ENCODE results near the gene TP53INP2. TPM values are rescaled to one million over a fixed set of nuclear protein-coding genes. Genes with fewer than 3 reads are reported as not detected.
A peak's percentile ranks its signal among the peaks of the same experiment; 100 is the strongest.

The TP53INP2 gene
- total RNA-seq, 1 donor from 2014 or later: 2.7 TPM

DNA sequence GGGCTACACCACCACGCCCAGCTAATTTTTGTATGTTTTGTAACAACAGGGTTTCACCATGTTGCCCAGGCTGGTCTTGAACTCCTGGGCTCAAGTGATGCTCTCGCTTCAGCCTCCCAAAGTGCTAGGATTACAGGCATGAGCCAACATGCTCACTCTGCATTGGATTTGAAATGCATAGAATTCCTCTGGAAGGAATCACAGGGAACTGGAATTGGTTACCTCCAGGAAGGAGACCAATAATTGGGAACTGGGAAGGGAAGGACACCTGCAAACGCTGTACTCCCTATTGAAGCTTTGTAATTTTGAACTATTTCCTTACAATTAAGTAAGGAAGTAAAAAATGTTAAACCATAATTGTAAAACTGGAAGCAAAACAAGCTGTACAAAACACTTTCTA is 12.3 kb upstream of the TP53INP2 start:
- no peaks in the 10 kb centered on the region for H3K4me1 Mint-ChIP-seq
- no peak overlapping the region for H3K27ac Mint-ChIP-seq
- intact Hi-C loops (cut with micrococcal nuclease): no loop called here
- H3K9me3 Mint-ChIP-seq: no peaks in the 10 kb centered on the region
- H3K27me3 Mint-ChIP-seq: peaks cover 8% of the 10 kb centered on the region
- no peaks in the 10 kb centered on the region for H3K36me3 Mint-ChIP-seq (ENCODE audit: low read depth)
- DNase-seq: no peak
- H3K4me3 Mint-ChIP-seq: no peak overlapping the region

DNA sequence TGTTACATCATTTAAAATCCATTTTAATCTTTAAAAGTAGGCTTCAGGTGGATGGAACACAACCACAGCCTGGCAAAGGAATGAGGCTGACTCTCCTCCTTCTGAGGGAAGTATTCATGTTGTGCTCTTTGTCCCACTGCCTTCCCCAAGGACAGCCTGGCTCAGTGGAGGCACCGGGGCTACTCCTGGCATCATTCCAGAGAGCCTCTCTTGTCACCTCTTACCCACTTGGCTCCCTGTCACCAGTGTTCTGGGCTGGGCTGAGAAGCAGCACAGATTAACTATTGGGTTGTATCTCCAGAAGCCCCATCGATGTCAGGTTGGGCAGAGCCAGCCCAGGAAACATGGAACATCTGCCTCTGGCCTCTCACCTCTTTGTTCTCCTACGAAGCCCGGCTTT is 10.7 kb upstream of the TP53INP2 start:
- intact Hi-C loops (cut with micrococcal nuclease): no loop called here
- no peak overlapping the region for H3K27ac Mint-ChIP-seq
- H3K4me3 Mint-ChIP-seq: no peak overlapping the region
- H3K36me3 Mint-ChIP-seq (ENCODE audit: low read depth): no peaks in the 10 kb centered on the region
- no peaks in the 10 kb centered on the region for H3K4me1 Mint-ChIP-seq
- no peak for DNase-seq
- H3K27me3 Mint-ChIP-seq: peaks cover 13% of the 10 kb centered on the region
- no peaks in the 10 kb centered on the region for H3K9me3 Mint-ChIP-seq

DNA sequence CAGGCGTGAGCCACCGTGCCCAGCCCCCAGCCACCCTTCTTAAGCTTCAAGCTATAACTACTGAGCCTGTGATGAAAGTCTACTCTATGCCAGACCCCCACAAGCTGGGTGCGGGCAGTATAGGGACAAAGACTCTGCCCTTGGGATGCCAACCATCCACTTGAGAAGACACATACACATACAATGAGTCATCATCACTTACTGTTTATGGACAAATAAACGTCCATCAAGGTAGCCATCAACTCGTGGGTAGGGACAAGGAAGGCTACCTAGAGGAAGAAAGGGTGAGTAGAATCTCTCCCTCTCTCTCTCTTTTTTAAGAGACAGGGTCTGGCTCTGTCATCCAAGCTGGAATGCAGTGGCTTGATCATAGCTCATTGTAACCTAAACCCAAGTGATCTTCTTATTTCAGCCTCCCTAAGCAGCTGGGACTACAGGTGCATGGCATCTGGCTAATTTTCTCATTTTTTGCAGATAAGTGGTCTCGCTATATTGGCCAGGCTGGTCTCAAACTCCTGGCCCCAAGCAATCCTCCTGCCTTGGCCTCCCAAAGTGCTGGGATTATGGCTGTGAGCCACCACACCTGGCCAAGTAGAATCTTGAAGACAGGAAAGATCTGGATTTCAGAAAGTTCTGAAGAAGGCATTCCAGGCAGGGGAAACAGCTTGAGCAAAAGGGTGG is 2.6 kb upstream of the TP53INP2 start:
- H3K4me3 Mint-ChIP-seq: peak overlapping the region; percentile 0
- peaks cover 22% of the 10 kb centered on the region for H3K4me1 Mint-ChIP-seq
- no peaks in the 10 kb centered on the region for H3K9me3 Mint-ChIP-seq
- H3K36me3 Mint-ChIP-seq (ENCODE audit: low read depth): no peaks in the 10 kb centered on the region
- H3K27me3 Mint-ChIP-seq: peaks cover 23% of the 10 kb centered on the region
- DNase-seq: no peak
- H3K27ac Mint-ChIP-seq: no peak overlapping the region
- intact Hi-C loops (cut with micrococcal nuclease): no loop called here

- H3K4me1 Mint-ChIP-seq: peaks cover 25% of the 10 kb centered on the region
- no peak for DNase-seq
- H3K27me3 Mint-ChIP-seq: peaks cover 18% of the 10 kb centered on the region
- H3K9me3 Mint-ChIP-seq: no peaks in the 10 kb centered on the region
- H3K4me3 Mint-ChIP-seq: peak overlapping the region; percentile 88
- no peaks in the 10 kb centered on the region for H3K36me3 Mint-ChIP-seq (ENCODE audit: low read depth)
- intact Hi-C loops (cut with micrococcal nuclease): no loop called here
- H3K27ac Mint-ChIP-seq: no peak overlapping the region
Observed at GRCh38 chr20:34703061-34703423, 1.1 kb upstream of the TP53INP2 start.

DNA sequence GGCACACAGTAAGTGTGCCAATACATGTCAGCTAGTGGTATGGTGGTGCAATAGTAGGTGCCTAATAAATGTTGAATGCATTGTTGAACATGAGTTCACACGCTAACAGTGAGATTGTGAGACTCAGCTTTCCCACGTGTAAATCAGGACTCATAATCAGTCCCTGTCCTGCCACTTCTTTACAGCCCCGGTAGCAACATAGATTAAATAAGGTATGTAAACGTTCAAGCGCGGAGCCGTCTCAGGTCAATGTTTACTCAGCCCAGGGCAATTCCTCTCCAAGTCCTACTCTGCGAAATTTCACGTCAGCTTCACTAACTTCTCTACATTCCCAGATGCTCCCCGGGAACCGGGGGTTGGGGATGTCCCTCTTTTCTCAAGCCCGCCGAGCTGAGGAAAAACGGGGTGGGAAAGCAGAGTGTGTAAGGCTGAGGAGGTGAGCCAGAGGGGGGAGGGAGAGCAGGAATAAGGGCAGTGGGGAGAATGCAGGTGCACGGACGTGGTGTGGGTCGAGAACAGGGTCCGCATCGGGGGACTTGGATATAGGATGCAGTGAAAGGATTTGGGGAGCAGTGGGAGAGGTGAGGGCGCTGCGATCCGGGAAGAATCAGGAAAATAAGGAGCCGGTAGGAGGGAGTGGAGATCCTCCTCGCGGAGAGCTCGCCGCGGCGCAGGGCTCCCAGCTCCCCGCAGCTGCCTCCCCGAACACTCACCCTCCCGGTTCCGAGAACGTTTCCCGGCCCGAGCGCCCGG is 544 bp upstream of the TP53INP2 start:
- H3K4me1 Mint-ChIP-seq: peaks cover 28% of the 10 kb centered on the region
- intact Hi-C loops (cut with micrococcal nuclease): loop anchor here (1.0 to 2.0 kb wide), 3 partner anchors 15 to 145 kb away; partner anchors contain the start of gene MAP1LC3A
- H3K4me3 Mint-ChIP-seq: peak overlapping the region; percentile 88
- peaks cover 18% of the 10 kb centered on the region for H3K27me3 Mint-ChIP-seq
- no peaks in the 10 kb centered on the region for H3K36me3 Mint-ChIP-seq (ENCODE audit: low read depth)
- H3K9me3 Mint-ChIP-seq: no peaks in the 10 kb centered on the region
- DNase-seq: peak; percentile 71
- peak overlapping the region; percentile 75 for H3K27ac Mint-ChIP-seq

DNA sequence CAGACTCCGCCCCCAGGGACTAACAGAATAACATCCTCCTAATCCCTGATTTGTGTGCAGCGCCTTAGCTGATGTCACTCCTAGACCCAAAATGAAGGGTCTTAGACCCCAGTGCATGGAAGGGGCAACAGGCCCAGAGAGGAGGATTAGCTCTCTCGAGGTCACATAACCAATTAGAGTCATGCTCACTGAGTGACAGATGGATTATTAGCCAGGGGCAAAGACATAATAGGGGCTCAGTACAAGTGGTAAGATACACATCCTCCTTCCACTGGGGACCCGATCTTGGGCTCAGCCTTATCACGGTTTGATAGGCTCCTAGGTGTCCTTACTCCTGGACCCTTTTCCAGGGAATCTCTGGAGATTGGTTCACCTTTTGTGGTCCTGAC is 858 bp downstream of the TP53INP2 start:
- intact Hi-C loops (cut with micrococcal nuclease): loop anchor here (2.0 to 5.0 kb wide), 4 partner anchors 14 to 146 kb away; partner anchors contain the start of gene MAP1LC3A
- H3K27ac Mint-ChIP-seq: peak overlapping the region; percentile 90
- peaks cover 16% of the 10 kb centered on the region for H3K27me3 Mint-ChIP-seq
- peaks cover 29% of the 10 kb centered on the region for H3K4me1 Mint-ChIP-seq
- no peaks in the 10 kb centered on the region for H3K36me3 Mint-ChIP-seq (ENCODE audit: low read depth)
- peak overlapping the region; percentile 88 for H3K4me3 Mint-ChIP-seq
- H3K9me3 Mint-ChIP-seq: no peaks in the 10 kb centered on the region
- peak; percentile 62 for DNase-seq

DNA sequence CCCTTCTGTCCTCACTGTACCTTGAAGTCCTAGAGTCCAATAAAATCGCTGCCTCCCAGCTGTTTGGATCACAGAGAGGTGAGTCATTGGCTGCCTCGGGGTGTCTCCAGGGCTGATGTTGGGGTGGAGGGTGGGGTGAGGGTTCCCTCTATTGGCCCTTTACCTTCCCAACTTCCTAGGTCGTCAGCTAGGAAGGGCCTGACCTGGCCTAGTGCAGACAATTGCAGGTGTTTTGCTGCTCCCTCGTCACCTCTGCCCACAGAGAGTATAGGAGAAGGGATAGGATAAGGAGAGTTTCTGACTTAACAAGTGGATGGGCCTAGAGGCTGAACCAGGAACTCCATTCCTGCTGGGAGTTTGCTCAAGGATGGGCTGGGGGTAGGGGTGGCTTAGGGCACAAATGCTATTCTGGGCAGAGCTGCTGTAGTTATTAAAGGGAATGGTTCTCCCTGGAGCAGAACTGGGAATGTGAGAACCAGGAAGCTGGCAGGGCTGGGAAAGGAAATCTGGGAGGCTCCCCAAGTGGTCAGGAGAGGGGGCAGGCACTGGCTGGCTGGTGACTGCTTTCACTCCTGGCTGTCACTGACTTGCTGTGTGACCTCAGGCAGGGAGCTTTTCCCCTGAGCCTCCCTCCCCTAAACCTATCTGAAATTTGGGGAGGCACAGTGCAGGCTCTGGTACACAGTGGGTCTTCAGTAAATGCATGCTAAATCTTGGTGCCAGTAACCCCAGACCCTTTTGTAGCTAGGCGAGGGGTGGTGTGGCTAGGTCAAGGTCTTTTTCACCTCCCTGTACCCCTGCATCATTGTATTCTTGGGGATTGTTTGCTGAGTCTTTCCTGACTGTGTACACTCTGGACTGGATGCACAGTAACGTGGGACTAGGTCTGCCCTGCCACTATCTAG is 1.5 kb downstream of the TP53INP2 start:
- Mint-ChIP-seq H3K9me3 (no peaks in the 10 kb centered on the region), H3K4me1 (peaks cover 34% of the 10 kb centered on the region), H3K27ac (no peak overlapping the region), H3K27me3 (peaks cover 21% of the 10 kb centered on the region), H3K36me3 (ENCODE audit: low read depth) (no peaks in the 10 kb centered on the region), H3K4me3 (peak overlapping the region; percentile 88)
- intact Hi-C loops (cut with micrococcal nuclease): loop anchor here (2.0 to 5.0 kb wide), 4 partner anchors 13 to 147 kb away; partner anchors contain the start of gene MAP1LC3A
- DNase-seq: no peak

GRCh38 chr20:34706302-34706875 is 2.2 kb downstream of the TP53INP2 start:
- H3K27me3 Mint-ChIP-seq: peaks cover 23% of the 10 kb centered on the region
- H3K36me3 Mint-ChIP-seq (ENCODE audit: low read depth): no peaks in the 10 kb centered on the region
- no peak overlapping the region for H3K4me3 Mint-ChIP-seq
- intact Hi-C loops (cut with micrococcal nuclease): loop anchor here (5.0 kb wide), 2 partner anchors 61 to 124 kb away; no protein-coding TSS in a partner anchor
- peak overlapping the region; percentile 7 for H3K27ac Mint-ChIP-seq
- no peak for DNase-seq
- H3K4me1 Mint-ChIP-seq: peaks cover 36% of the 10 kb centered on the region
- H3K9me3 Mint-ChIP-seq: no peaks in the 10 kb centered on the region

- intact Hi-C loops (cut with micrococcal nuclease): loop anchor here (5.0 kb wide), 2 partner anchors 60 to 125 kb away; no protein-coding TSS in a partner anchor
- H3K27me3 Mint-ChIP-seq: peaks cover 18% of the 10 kb centered on the region
- H3K4me1 Mint-ChIP-seq: peaks cover 36% of the 10 kb centered on the region
- H3K27ac Mint-ChIP-seq: no peak overlapping the region
- H3K9me3 Mint-ChIP-seq: no peaks in the 10 kb centered on the region
- DNase-seq: no peak
- H3K4me3 Mint-ChIP-seq: no peak overlapping the region
- peaks cover 2% of the 10 kb centered on the region for H3K36me3 Mint-ChIP-seq (ENCODE audit: low read depth)
Observed at GRCh38 chr20:34706912-34707784, 3.0 kb downstream of the TP53INP2 start.

- intact Hi-C loops (cut with micrococcal nuclease): loop anchor here (1.0 to 5.0 kb wide), 7 partner anchors 11 to 406 kb away; partner anchors contain the start of genes AHCY, DYNLRB1 and PIGU
- peak overlapping the region; percentile 89 for H3K4me3 Mint-ChIP-seq
- H3K36me3 Mint-ChIP-seq (ENCODE audit: low read depth): peaks cover 16% of the 10 kb centered on the region
- H3K27me3 Mint-ChIP-seq: peaks cover 7% of the 10 kb centered on the region
- H3K9me3 Mint-ChIP-seq: no peaks in the 10 kb centered on the region
- DNase-seq: peak; percentile 87
- peaks cover 36% of the 10 kb centered on the region for H3K4me1 Mint-ChIP-seq
- peak overlapping the region; percentile 92 for H3K27ac Mint-ChIP-seq
Observed at GRCh38 chr20:34708621-34709043, 4.5 kb downstream of the TP53INP2 start.

DNA sequence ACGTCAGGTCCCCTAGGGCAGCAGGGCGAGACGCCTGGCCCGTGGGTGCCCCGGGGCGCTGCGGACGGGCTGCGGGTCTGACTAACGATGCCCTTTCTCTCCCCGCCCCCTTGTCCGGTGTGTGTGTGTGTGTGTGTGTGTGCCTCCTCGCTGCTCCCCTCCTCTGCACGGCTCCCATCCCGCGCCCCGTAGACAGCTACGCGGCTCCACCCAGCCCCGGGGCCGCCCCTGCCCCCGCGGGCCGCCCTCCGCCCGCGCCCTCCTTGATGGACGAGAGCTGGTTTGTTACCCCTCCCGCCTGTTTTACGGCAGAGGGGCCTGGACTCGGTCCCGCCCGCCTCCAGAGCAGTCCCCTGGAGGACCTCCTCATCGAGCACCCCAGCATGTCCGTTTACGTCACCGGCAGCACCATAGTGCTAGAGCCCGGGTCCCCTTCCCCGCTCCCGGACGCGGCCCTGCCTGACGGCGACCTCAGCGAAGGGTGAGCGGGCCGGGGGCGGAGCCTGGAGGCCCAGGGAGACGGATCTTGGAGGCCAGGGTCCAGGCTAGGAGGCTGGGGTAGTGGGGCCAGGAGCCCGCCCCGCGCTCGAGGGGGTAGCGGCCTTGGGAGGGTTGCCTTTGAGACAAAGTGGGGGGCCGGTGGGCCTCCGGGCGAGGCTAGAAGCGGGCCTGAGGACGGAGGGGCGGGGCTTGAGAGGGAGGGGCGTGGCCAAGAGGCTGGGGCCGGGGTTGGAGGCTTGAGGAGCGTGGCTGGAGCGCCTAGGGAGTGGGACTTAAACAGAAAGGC is 5.1 kb downstream of the TP53INP2 start:
- H3K27ac Mint-ChIP-seq: peak overlapping the region; percentile 92
- peaks cover 19% of the 10 kb centered on the region for H3K36me3 Mint-ChIP-seq (ENCODE audit: low read depth)
- H3K4me3 Mint-ChIP-seq: peak overlapping the region; percentile 89
- DNase-seq: peak; percentile 94
- intact Hi-C loops (cut with micrococcal nuclease): loop anchor here (1.0 to 5.0 kb wide), 6 partner anchors 10 to 406 kb away; partner anchors contain the start of genes AHCY, DYNLRB1 and PIGU
- H3K9me3 Mint-ChIP-seq: no peaks in the 10 kb centered on the region
- H3K27me3 Mint-ChIP-seq: peaks cover 7% of the 10 kb centered on the region
- peaks cover 35% of the 10 kb centered on the region for H3K4me1 Mint-ChIP-seq
